RWPE1 (cell line): ENCODE data around the gene UBASH3A.

Experiments
- CTCF ChIA-PET: fragments of 350-600 bp; sonication (Branson Sonifier 250); formaldehyde crosslinking; extraction: SDS; loops from one replicate; lab custom pipeline; 2021; lab: Yijun Ruan, JAX
- POLR2A ChIA-PET: fragments of 400-600 bp; formaldehyde crosslinking; extraction: SDS; loops from one replicate; lab custom pipeline; 2020; ENCODE audit warnings: antibody characterized with exemption; ENCODE audit not compliant: low non-redundant PET; lab: Yijun Ruan, JAX
- DNase-seq: peaks from one replicate; pipeline ENCODE4 v3.0.0; 2012; ENCODE audit warnings: low spot score
- H3K27ac ChIP-seq: fragments of 450-650 bp; 2 replicates; pipeline ENCODE4 v1.5.1; 2017
- CTCF ChIP-seq: fragments of 450-650 bp; conservative IDR thresholded peaks from 2 replicates; pipeline ENCODE4 v1.5.1; 2017; ENCODE audit warnings: low read depth, mild to moderate bottlenecking

UBASH3A gene

GRCh38 chr21:42411197-42411869, 7.6 kb downstream of the UBASH3A start:
- no peak for DNase-seq
- ChIA-PET POLR2A (no interaction called here), CTCF (no interaction called here)
- TF ChIP-seq CTCF = no peak
- no peak overlapping the region for H3K27ac ChIP-seq

GRCh38 chr21:42411891-42412635, 8.4 kb downstream of the UBASH3A start:
- CTCF ChIA-PET = interaction anchor here (0.6 kb wide), 1 partner anchor 244 kb away, joined by 3 read pairs; no protein-coding TSS in a partner anchor
- POLR2A ChIA-PET = no interaction called here
- DNase-seq = no peak

GRCh38 chr21:42412636-42412933, 8.9 kb downstream of the UBASH3A start:
- TF ChIP-seq CTCF = no peak
- CTCF ChIA-PET = interaction anchor here (0.6 kb wide), 1 partner anchor 244 kb away, joined by 3 read pairs; no protein-coding TSS in a partner anchor
- no peak for DNase-seq
- H3K27ac ChIP-seq = no peak overlapping the region
- POLR2A ChIA-PET = no interaction called here

More at GRCh38 chr21:42411891-42412635, 8.4 kb downstream of the UBASH3A start:
- H3K27ac ChIP-seq = no peak overlapping the region
- TF ChIP-seq CTCF = no peak

GRCh38 chr21:42413093-42413492, 9.4 kb downstream of the UBASH3A start:
- POLR2A ChIA-PET = no interaction called here
- DNase-seq = no peak
- CTCF ChIA-PET = interaction anchor here (0.6 kb wide), 2 partner anchors 9 to 243 kb away, joined by 3 to 4 read pairs; no protein-coding TSS in a partner anchor
- no peak for TF ChIP-seq CTCF
- no peak overlapping the region for H3K27ac ChIP-seq

GRCh38 chr21:42413500-42413899, 9.8 kb downstream of the UBASH3A start:
- DNase-seq = no peak
- CTCF ChIA-PET = interaction anchor here (0.5 to 0.6 kb wide), 2 partner anchors 9 to 20 kb away, joined by 4 read pairs; no protein-coding TSS in a partner anchor
- no peak overlapping the region for H3K27ac ChIP-seq
- no peak for TF ChIP-seq CTCF
- POLR2A ChIA-PET = no interaction called here

- DNase-seq = no peak
- no peak for TF ChIP-seq CTCF
- H3K27ac ChIP-seq = no peak overlapping the region
- POLR2A ChIA-PET = no interaction called here
- CTCF ChIA-PET = interaction anchor here (0.5 kb wide), 1 partner anchor 20 kb away, joined by 4 read pairs; no protein-coding TSS in a partner anchor
These were observed 10.4 kb downstream of the UBASH3A start for GRCh38 chr21:42414066-42414465.
